ACHN (cell line): ENCODE measurements around the gene ANKRD17.
"Not testable (repeated sequence)": the region's sequence is repeated elsewhere in the genome, so short reads cannot be mapped to it uniquely, and the experiment has no call there.

ENCODE experiments used
- DNase-seq: peaks from one replicate; pipeline ENCODE4 v3.0.0-alpha.2; 2015
- in situ Hi-C: cut with HindIII; loops from 2 replicates; pipeline ENCODE4 v1.10.0; 2017; ENCODE audit warnings: low sequenced_read_pairs, low pct_ligation_motif_present, low pct_unique_long_range_greater_than_20kb

Gene ANKRD17

DNA sequence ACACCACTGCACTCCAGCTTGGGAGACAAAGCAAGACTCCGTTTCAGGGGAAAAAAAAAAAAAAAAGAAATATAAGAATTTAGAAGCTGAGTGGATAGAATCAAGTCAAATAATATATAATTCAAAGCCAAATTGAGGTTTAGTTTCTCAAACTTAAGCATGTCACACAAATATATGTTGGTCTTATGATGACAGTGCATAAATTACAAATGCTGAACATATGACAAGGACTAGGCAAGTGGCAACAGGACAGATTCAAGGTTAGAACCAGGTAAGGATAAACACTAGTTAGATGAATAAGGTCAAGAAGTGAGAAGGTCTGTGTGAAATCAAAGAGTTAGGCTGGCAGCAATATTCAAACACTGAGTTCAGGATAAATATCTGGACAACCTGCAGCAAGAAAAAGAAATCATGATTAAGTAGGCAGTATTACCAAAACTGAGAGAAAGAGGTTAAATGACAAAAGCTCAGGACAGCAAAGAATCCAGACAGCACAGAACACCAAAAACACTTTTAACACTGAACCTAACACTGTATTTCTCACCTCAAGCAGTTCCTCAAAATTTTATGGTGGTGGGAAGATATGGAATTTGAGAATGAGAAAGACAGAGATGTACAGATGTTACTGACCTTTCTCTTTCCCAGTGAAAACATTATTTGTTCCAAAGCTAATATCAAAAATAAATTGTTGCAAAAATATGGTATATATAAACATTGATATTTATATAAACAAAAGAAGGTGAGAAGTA, 45.4 kb downstream of the ANKRD17 start:
- in situ Hi-C loops, result no loop called here
- DNase-seq, result no peak

DNA sequence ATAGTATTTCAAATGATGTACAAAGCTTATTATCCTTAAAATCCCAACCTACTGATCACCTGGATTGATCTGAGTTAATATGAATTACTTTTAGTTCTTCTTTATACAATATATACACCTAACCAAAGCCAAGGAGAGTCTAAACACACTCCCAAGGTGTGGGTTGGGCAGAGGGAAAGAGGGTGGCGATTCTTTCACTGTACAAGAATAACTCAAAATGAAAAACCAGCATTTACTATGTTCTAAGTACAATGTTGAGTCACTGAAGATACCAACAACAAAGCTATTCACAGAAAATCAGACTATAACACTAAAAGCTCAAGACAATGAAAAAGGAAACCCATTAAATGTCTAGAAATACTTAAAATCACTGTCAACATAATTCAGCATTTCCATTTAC, 46.6 kb downstream of the ANKRD17 start:
- in situ Hi-C loops, result no loop called here
- DNase-seq, result no peak

DNA sequence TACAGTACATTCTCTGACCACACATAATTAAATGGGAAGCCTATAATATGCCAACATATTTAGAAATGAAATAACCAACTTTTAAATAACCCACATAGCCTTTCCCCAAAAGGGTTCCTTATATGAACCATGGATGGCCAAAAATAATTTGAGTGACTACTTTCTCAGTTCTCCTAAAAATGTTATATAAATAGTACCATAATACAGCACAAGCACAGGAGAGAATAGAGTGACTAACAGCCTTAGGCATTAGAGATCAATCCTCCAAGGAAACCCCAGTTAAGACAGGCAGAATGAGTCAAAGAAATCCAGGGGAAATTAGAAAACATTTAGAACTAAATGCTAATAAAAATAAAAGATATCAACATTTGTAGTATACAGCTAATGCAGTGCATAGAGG, 50.2 kb downstream of the ANKRD17 start:
- in situ Hi-C loops, result no loop called here
- no peak for DNase-seq

DNA sequence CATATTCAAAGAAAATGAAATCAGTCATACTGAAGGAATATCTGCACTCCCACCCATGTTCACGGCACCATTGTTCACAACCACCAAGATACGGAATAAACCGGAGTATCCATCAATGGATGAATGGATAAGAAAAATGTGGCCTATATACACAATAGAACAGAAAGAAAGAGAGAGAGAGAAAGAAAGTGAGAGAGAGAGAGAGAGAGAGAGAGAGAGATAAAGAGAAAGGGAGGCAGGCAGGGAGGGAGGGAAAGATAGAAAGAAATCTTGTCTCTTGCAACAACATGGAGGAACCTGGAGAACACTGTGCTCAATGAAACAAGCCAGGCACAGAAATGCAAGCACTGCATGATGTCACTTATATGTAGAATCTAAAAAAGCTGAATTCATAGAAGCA, 52.4 kb downstream of the ANKRD17 start:
- DNase-seq, result no peak
- in situ Hi-C loops, result no loop called here

DNA sequence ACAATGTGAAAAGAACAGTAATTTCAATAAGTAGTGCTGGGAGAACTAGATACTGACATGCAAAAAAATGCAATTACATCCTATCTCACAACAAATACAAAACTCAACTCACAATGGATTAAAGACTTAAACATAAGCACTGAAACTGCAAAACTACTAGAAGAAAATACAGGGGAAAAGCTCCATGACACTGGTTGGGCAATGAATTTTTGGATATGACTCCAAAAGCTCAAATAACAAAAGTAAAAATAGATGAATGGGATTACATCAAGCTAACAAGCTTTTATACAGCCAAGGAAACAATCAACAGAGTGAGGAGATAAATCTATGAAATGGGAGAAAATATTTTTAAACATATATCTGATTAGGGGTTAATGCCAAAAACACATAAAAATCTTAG, 53.1 kb downstream of the ANKRD17 start:
- in situ Hi-C loops, result no loop called here
- no peak for DNase-seq

DNA sequence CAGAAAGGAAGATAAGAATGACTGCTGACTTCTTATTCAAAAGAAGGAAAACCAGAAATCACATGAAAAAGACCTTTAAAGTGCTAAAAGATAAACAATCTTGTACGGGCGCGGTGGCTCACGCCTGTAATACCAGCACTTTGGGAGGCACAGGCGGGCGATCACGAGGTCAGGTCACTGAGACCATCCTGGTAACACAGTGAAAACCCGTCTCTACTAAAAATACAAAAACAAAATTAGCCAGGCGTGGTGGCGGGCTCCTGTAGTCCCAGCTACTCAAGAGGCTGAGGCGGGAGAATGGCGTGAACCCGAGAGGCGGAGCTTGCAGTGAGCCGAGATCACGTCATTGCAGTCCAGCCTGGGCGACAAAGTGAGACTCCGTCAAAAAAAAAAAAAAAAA, 54.6 kb downstream of the ANKRD17 start:
- DNase-seq, in situ Hi-C loops: not testable (repeated sequence)

DNA sequence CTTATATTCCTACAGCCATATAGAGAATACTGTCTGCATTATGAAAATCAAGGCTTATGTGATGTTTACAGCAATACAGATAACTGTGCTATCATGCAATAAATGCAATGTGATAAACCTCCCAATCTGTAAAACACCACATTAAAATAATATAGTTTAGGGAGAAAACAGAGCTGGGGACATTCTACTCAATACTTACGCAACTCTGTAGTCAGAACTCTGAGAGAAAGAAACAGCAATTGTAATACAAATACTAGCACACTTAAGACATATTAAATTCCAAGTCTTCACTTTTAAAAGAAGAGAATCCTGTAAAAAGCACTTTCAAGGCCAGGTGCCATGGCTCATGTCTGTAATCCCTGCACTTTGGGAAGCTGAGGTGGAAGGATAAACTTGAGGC, 61.4 kb downstream of the ANKRD17 start:
- DNase-seq, result no peak
- in situ Hi-C loops, result no loop called here

DNA sequence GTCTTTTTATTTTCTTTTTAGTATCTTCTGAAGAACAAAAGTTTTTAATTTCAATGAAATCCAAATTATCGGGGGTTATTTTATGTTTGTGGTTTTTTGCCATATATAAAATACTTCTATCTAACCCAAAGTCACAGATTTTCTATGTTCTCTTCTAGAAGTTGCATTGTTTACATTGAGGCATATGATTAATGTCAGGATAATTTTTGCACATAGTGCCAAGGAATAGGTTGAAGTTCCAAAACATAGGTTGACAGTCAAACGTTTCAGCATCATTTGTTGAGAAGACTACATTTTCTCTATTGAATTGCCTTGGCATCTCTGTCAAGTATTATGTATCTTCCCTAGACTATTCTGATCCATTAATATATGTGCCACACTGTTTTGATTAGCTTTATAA, 64.5 kb downstream of the ANKRD17 start:
- DNase-seq, result no peak
- in situ Hi-C loops, result no loop called here

DNA sequence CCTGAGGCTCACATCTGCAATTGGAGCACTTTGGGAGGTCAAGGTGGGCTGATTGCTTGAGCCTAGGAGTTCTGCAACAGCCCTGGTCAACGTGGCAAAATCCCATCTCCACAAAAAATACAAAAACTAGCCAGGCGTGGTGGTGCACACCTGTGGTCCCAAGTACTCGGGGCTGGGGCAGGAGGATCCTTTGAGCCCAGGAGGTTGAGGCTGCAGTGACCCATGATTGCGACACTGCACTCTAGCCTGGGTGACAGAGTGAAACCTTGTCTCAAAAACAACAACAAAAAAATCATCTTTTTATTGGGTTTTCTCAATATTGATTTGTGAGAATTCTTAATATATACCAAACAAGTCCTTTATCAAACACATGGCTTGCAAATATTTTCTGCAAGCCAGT, 64.9 kb downstream of the ANKRD17 start:
- no peak for DNase-seq
- in situ Hi-C loops, result no loop called here

DNA sequence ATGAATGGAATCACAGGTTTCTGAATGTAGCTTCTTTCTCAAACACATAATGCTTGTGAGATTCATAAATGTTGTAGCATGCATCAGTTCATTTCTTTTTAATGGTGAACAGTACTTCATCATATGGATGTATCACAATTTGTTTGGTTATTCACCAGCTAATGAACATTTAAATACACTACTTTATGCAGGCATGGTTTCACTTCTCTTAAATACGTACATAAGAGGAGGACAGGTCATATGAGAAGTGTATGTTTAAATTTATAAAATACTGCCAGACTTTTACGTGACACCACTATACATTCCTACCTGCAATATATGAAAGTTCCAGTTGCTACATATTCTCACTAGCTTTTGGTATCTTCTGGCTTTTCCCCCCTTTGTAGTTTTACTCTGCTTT, 65.4 kb downstream of the ANKRD17 start:
- in situ Hi-C loops, result no loop called here
- DNase-seq, result no peak

DNA sequence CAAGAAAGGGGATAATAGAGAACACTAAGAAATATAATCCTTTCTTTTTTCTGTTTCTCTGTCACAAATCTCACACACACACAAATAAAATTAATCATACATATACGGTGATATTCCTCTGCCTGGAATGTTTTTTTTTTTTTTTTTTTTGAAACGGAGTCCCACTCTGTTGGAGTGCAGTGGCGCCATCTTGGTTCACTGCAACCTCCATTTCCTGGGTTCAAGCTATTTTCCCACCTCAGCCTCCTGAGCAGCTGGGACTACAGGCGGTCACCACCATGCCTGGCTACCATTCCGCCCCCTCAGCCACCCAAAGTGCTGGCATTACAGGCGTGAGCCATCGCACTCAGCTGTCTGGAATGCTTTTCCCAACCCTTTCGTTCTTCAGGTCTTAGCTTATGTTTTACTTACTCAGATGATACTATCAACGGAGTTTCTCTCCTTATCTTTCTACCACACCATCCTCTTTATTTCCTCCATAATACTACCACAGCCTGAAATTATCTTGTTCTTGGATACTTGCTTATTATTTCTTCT, 69.3 kb downstream of the ANKRD17 start:
- DNase-seq, result no peak
- in situ Hi-C loops, result no loop called here

DNA sequence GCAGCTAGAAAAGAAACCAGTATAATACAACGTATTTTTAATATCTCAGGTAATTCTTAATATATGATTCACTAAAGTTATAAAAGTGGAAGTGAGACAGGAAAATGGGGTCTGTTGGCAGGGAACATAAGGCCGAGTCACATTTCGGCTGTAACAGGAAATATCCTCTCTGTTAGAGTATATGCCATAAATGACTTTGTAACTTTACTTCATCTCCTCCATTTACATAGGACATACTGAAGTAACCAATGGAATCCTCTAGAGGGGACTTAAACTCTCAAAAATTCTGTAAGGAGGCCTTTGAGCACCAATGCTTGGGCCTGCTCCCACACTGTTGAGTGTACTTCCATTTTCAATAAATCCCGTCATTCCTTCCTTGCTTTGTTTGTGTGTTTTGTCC, 71.3 kb downstream of the ANKRD17 start:
- DNase-seq, result no peak
- in situ Hi-C loops, result no loop called here

DNA sequence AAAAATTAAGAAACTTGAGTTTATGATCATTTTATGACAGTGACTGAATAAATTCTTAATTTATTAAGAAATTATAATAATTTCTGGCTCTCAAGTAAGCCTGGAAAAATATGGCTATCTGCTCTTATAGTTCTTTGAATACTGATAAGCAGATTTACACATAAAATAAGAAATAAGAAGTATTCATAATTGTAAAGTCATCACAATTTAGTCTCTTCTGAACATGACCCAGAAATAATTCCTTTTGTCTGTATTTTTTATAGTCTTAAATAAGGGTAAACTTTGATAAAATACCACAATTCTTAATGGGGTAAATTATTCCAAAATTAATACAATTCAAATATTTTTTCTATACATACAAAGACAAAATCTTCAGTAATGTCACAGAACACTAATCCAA, 72.7 kb downstream of the ANKRD17 start:
- in situ Hi-C loops, result no loop called here
- DNase-seq, result no peak

DNA sequence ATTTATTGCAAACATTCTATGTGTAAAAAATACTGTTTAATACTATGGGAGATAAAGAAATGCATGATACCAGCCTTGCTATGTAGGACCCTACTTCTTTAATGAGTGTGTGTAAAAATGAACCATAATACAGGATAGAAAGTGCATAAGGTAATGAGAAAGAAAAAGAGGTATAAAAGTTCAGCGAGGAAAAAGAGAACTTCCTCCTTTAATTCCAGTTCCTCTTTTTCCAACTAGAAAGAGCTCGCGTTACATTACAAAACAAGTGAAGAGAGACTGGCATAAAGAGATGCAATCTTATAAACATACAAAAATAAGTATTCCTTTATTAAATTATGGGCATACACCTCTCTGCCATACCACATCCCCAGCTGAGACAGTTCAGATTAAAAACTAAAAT, 77.4 kb downstream of the ANKRD17 start:
- in situ Hi-C loops, result no loop called here

DNA sequence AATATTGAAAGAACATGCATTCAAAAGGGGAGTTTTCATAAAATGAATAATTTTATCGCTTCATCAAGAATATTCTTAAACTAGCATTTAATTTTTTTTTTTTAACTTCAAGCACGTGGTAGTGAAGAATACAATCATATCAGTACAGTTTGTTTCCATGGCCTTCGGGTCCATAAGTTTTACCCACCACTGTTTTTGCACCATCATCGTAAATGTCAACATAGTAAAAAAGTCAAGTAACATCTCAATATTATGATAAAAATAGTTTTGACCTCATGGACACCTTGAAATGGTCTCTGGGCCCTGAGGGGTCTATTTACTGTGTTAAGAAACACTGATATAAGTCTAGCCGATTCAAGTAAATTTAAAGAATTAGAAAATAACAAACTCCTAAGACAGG, 80.2 kb downstream of the ANKRD17 start:
- no peak for DNase-seq
- in situ Hi-C loops, result no loop called here

More for the DNA sequence above, 77.4 kb downstream of the ANKRD17 start:
- no peak for DNase-seq

DNA sequence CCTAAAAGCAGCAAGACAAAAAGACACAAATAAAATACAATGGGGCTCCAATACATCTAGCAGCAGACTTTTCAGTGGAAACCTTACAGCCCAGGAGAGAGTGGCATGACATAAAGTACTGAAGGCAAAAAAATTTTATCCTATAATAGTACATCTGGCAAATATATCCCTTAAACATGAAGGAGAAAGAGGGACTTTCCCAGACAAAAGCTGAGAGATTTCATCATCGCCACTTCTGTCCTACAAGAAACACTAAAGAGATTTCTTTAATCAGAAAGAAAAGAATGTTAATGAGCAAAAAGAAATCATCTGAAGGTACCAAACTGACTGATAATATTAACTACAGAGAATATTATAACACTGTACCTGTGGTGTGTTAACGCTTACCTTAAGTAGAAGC, 86.4 kb downstream of the ANKRD17 start:
- no peak for DNase-seq
- in situ Hi-C loops, result no loop called here

DNA sequence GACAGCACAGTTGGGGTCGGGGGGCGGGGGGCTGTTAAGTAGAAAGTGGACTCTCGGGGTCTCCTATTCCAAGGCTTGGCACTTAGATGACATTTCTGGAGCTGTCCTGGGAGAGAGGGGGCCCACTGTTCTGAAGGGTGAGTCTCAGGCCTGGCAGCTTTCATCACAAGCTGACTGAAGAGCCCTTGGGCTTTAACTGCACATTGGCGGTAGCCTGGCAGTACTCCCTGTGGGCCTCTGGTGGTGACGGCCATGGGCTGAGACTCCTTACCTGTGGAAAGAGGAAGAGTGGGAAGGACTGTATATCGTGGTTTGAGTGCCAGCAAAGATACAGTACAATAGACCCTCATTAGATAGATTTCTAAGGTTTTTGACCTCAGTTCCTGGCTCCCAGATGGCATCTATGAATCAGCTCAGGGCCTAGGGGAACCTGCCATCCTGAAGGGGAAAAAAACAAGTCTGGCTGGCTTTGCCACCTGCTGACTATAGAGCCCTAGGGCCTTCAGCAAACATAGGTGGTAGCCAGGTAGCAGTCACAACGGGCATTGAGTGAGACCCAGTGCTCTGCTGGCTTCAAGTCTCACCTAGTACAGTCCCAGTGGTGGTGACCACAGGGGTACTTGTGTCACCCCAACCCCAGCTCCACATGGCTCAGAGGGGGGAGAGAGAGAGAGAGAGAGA, 87.9 kb downstream of the ANKRD17 start:
- in situ Hi-C loops, result no loop called here
- DNase-seq, result no peak

DNA sequence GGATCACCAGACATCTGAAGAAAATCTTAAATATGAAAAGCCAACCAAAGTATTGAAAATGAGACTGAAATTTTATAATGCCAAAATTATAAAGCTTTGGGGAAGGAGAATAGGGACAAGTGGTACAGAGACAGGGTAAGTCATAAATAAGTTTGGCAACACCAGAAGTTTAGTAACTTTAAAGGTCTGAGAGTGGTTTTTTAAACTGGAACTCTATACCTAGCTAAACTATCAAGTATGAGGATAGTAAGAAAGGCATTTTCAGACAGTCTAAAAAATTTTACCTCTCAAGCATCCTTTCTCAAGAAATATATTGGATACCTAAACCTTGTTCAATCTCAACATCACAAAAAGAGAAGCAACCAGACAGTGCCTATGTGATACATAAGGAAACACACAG, 92.4 kb downstream of the ANKRD17 start:
- in situ Hi-C loops, result no loop called here

DNA sequence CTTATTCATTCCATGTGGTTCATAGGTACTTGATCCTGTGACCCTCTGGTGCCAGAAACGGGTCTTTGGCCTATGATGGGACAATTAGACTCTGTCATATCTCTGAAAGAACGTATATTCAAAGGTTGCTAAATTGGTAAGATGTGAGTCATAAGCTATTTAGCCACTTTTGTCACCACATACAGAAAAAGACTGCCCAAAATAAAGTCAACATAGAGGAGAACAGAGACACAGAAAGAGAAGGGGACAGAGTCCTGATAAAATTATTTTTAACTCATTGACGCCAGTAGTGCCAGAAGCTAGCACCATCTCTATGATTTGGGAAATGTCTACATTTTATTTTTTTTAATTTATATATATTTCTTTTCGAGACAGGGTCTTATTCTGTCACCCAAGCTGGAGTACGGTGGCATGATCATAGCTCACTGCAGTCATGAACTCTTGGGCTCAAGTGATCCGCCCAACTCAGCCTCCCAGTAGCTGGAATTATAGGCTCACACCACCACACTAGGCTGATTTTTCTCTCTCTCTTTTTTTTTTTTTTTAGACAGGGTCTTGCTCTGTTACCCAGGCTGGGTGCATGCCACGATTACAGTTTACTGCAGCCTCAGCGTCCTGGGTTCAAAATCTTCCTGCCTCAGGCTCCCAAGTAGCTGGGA, 96.9 kb downstream of the ANKRD17 start:
- no peak for DNase-seq
- in situ Hi-C loops, result no loop called here

More for the DNA sequence above, 92.4 kb downstream of the ANKRD17 start:
- DNase-seq, result no peak

DNA sequence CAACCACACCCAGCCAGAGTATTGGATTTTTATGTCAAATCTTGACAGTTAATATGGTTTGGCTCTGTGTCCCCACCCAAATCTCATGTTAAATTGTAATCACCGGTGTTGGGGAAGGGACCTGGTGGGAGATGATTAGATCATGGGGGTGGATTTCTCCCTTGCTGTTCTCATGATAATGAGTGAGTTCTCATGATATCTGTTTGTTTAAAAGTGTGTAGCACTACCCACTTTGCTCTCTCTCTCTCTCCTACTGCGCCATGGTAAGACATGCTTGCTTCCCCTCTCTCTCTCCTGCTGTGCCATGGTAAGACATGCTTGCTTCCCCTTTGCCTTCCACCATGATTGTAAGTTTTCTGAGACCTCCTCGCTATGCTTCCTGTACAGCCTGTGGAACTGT, 102.2 kb downstream of the ANKRD17 start:
- no peak for DNase-seq
- in situ Hi-C loops, result no loop called here
